Left lung (tissue), 10 donors: ENCODE measurements around the gene CYB5RL. TPM values are rescaled to one million over a fixed set of nuclear protein-coding genes. Genes with fewer than 3 reads are reported as not detected.
"Not testable (repeated sequence)": the region's sequence is repeated elsewhere in the genome, so short reads cannot be mapped to it uniquely, and the experiment has no call there.

Source experiments
- ATAC-seq: fragments of 200-7000 bp; cut with Tn5 transposase; one replicate; pipeline ENCODE4 v1.9.1; 2020; ENCODE audit warnings: moderate library complexity
- DNase-seq, 4 donors: peaks; one replicate each; pipeline ENCODE4 v3.0.0-alpha.2; 2013 to 2020
- H3K27ac ChIP-seq, 2 donors: fragments of 200-600 bp; sonication (generic) in 1 of 2; one replicate each; pipeline versions ENCODE4 v1.5.0 to v1.8.0; 2020 to 2021
- H3K27me3 ChIP-seq, 2 donors: fragments of 200-600 bp; sonication (generic) in 1 of 2; one replicate each; pipeline versions ENCODE4 v1.5.0 to v1.8.0; 2020 to 2021
- H3K36me3 ChIP-seq, 2 donors: fragments of 200-600 bp; sonication (generic) in 1 of 2; one replicate each; pipeline versions ENCODE4 v1.5.0 to v1.8.0; 2020 to 2021
- H3K4me1 ChIP-seq, 2 donors: fragments of 200-600 bp; one replicate each; pipeline ENCODE4 v1.8.0; 2021
- H3K4me3 ChIP-seq, 2 donors: fragments of 200-600 bp; sonication (generic) in 1 of 2; one replicate each; pipeline versions ENCODE4 v1.5.0 to v1.8.0; 2020 to 2021; ENCODE audit warnings: mild to moderate bottlenecking in 1 of 2
- H3K9me3 ChIP-seq, 2 donors: fragments of 200-600 bp; sonication (generic) in 1 of 2; one replicate each; pipeline versions ENCODE4 v1.5.0 to v1.8.0; 2020 to 2021
- CTCF ChIP-seq, 2 donors: fragments of 200-600 bp; sonication (generic) in 1 of 2; IDR thresholded peaks; one replicate each; pipeline versions ENCODE4 v1.5.0 to v1.8.0; 2021; ENCODE audit warnings: antibody characterized with exemption in 2 of 2
- intact Hi-C, 2 donors: fragments of 100-400 bp; cut with DNase I; formaldehyde crosslinking; loops; one replicate each; pipeline versions ENCODE4 v1.11.2 to v1.14.2; 2022
- polyA plus RNA-seq, 6 donors: library from polyadenylated mRNA; unstranded; fragments of 120-200 nt; gene quantifications; one replicate each; pipeline ENCODE4 v1.2.1, GENCODE V29; 2013; ENCODE audit not compliant: insufficient read length in 6 of 6
- total RNA-seq, 2 donors: library from RNA; stranded (reverse); fragmentation: NEBNext Ultra II Directional; extraction: Animal tissue kit (Norgen Biotek cat#: 25700); gene quantifications; one replicate each; pipeline ENCODE4 v1.2.1, GENCODE V29; 2021
- donor health status: DM: no; HTN: yes; CAD: no.
- donor health status: DM: no; HTN: no; CAD: no.

Gene CYB5RL
- total and polyA plus RNA-seq, 8 donors = 7.4 to 11.7 (median 10.2) TPM

GRCh38 chr1:54239631-54240031, 39.8 kb upstream of the CYB5RL start:
- Histone ChIP-seq H3K27ac (no peak overlapping the region), H3K9me3 (no peaks in the 10 kb centered on the region), H3K27me3 (no peaks in the 10 kb centered on the region), H3K36me3 (peaks cover 0 to 43% of the 10 kb centered on the region in 2 donors), H3K4me3 (no peak overlapping the region), H3K4me1 (peaks cover 0 to 5% of the 10 kb centered on the region in 2 donors)
- no peak for ATAC-seq
- TF ChIP-seq CTCF (IDR thresholded peaks at IDR 0.05) = no peak
- intact Hi-C loops = no loop called here
- DNase-seq = peak in 1 of 4 donors; percentile 25

DNA sequence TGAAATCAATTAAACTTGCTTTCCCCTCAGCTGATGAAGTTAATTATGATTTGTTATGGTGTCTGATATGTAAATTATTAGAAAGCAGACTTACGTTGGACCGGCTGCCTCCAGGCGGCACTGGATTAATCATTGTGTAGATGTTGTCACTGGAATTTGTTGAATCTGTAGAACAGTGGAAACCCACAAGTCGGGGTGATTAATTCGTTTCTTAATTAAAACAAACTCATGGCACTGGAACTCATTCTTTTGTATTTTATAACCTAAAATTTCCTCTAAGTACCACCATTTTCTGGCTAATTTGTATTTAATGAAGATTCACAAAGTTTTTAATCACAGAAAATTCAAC, 39.2 kb upstream of the CYB5RL start:
- H3K4me3 ChIP-seq = no peak overlapping the region
- no peaks in the 10 kb centered on the region for H3K9me3 ChIP-seq
- no peak overlapping the region for H3K27ac ChIP-seq
- no peaks in the 10 kb centered on the region for H3K27me3 ChIP-seq
- intact Hi-C loops = no loop called here
- no peak for TF ChIP-seq CTCF (IDR thresholded peaks at IDR 0.05)
- no peak for ATAC-seq
- peaks cover 0 to 43% of the 10 kb centered on the region in 2 donors for H3K36me3 ChIP-seq
- DNase-seq = no peak
- peaks cover 0 to 5% of the 10 kb centered on the region in 2 donors for H3K4me1 ChIP-seq

DNA sequence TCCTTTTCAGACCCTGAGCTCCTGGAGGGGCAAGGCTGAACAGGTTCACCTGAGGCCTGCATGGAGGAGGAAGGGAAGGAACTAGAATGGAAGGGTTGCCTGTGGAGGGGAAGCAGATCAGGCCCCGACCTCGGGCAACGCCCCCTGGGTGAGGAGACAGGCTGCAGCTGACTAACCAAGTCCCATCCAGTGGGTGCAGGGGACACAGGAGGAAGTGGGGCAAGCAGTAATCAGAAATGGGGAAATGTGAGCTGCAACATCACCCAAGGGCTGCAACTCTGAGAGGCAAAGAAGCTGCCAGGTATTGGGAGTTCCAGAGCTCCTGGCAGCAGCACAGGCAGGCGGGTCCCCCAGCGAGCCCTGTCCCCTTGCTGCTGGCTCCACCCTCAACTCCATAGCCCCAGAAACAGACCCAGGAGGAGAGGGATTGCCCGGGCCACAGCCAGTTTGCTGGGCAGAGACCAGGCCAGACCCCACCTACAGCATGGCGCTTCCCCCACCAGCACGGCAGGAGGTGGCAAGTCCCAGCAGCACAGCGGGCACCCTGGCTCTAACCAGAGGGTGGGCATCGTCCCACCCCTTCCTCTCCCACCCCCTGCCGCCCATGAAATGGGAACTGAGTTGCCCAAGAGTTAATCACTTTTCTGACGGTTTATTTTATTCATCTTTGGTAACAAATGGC, 38.7 kb upstream of the CYB5RL start:
- ATAC-seq (peak; percentile 58), DNase-seq (no peak)
- intact Hi-C loops = no loop called here
- H3K4me3 ChIP-seq = no peak overlapping the region
- no peak for TF ChIP-seq CTCF (IDR thresholded peaks at IDR 0.05)
- no peaks in the 10 kb centered on the region for H3K27me3 ChIP-seq
- peaks cover 0 to 43% of the 10 kb centered on the region in 2 donors for H3K36me3 ChIP-seq
- no peak overlapping the region for H3K27ac ChIP-seq
- H3K4me1 ChIP-seq = peaks cover 0 to 5% of the 10 kb centered on the region in 2 donors
- H3K9me3 ChIP-seq = no peaks in the 10 kb centered on the region

- ATAC-seq (no peak), DNase-seq (no peak)
- peaks cover 0 to 38% of the 10 kb centered on the region in 2 donors for H3K36me3 ChIP-seq
- H3K4me1 ChIP-seq = peaks cover 0 to 5% of the 10 kb centered on the region in 2 donors
- H3K27ac ChIP-seq = no peak overlapping the region
- H3K9me3 ChIP-seq = no peaks in the 10 kb centered on the region
- intact Hi-C loops = no loop called here
- no peak for TF ChIP-seq CTCF (IDR thresholded peaks at IDR 0.05)
- H3K4me3 ChIP-seq = no peak overlapping the region
- H3K27me3 ChIP-seq = no peaks in the 10 kb centered on the region
Measured at GRCh38 chr1:54237586-54237985, 37.8 kb upstream of the CYB5RL start.

- H3K9me3 ChIP-seq = no peaks in the 10 kb centered on the region
- H3K4me3 ChIP-seq = no peak overlapping the region
- DNase-seq = no peak
- H3K36me3 ChIP-seq = peaks cover 0 to 32% of the 10 kb centered on the region in 2 donors
- H3K27ac ChIP-seq = no peak overlapping the region
- H3K4me1 ChIP-seq = peaks cover 0 to 5% of the 10 kb centered on the region in 2 donors
- no peaks in the 10 kb centered on the region for H3K27me3 ChIP-seq
- ATAC-seq = no peak
- intact Hi-C loops = no loop called here
- TF ChIP-seq CTCF (IDR thresholded peaks at IDR 0.05) = no peak
Measured at GRCh38 chr1:54234284-54234683, 34.5 kb upstream of the CYB5RL start.

DNA sequence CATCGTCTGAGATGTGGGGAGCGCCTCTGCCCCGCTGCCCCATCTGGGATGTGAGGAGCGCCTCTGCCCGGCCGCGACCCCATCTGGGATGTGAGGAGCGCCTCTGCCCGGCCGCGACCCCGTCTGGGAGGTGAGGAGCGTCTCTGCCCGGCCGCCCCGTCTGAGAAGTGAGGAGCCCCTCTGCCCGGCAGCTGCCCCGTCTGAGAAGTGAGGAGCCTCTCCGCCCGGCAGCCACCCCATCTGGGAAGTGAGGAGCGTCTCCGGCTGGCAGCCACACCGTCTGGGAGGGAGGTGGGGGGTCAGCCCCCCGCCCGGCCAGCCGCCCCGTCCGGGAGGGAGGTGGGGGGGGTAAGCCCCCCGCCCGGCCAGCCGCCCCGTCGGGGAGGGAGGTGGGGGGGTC, 33.4 kb upstream of the CYB5RL start:
- H3K27me3 ChIP-seq, intact Hi-C loops, H3K9me3 ChIP-seq, ATAC-seq, H3K27ac ChIP-seq, H3K4me1 ChIP-seq, H3K4me3 ChIP-seq, DNase-seq: not testable (repeated sequence)
- H3K36me3 ChIP-seq = peaks cover 0 to 27% of the 10 kb centered on the region in 2 donors
